Pulmonary artery endothelial cell (primary cell): ENCODE measurements around the gene TROAP. TPM values are rescaled to one million over a fixed set of nuclear protein-coding genes. Genes with fewer than 3 reads are reported as not detected.
"Not testable (repeated sequence)": the region's sequence is repeated elsewhere in the genome, so short reads cannot be mapped to it uniquely, and the experiment has no call there.

Experiments
- DNase-seq: peaks from one replicate; pipeline ENCODE4 v3.0.0-alpha.2; 2011; ENCODE audit warnings: low read depth, low spot score
- total RNA-seq: library from RNA; depleted of rRNA; stranded (reverse); fragments of >200 nt; gene quantifications from 2 replicates; pipeline ENCODE4 v1.2.3, GENCODE V29; 2014

Gene TROAP
- total RNA-seq, 1 donor from 2014 or later, result 16.9 TPM

- peak; percentile 81 for DNase-seq
Observed at GRCh38 chr12:49366652-49367380, 43.8 kb downstream of the TROAP start.

- no peak for DNase-seq
Observed at GRCh38 chr12:49367381-49368239, 44.6 kb downstream of the TROAP start, which contains the start of gene SPATS2. SPATS2 (plus strand) TSS chr12:49367462; CDS start chr12:49461013, 93,551 bp downstream.

GRCh38 chr12:49368240-49368600 lies 45.2 kb downstream of the TROAP start:
- DNase-seq, result no peak

GRCh38 chr12:49369411-49370145 lies 46.5 kb downstream of the TROAP start:
- DNase-seq, result no peak

GRCh38 chr12:49370539-49370938 lies 47.5 kb downstream of the TROAP start:
- DNase-seq, result no peak

- DNase-seq, result no peak
Observed at GRCh38 chr12:49375406-49375805, 52.4 kb downstream of the TROAP start.

- no peak for DNase-seq
Observed at GRCh38 chr12:49377386-49377785, 54.3 kb downstream of the TROAP start.

- not testable (repeated sequence) for DNase-seq
Observed at GRCh38 chr12:49380184-49380583, 57.1 kb downstream of the TROAP start.

Other genes starting within 250 kb of the TROAP start
- 5.8 and 18.8 TPM in 2 replicates for gene DHH, start 228.5 kb upstream of the TROAP start, total RNA-seq
- 69.8 and 73.5 TPM in 2 replicates for gene LMBR1L, start 212.4 kb upstream of the TROAP start, total RNA-seq
- gene TUBA1B, start 191.9 kb upstream of the TROAP start, total RNA-seq, result 2,136 and 3,345 TPM in 2 replicates
- gene TUBA1A, start 134.2 kb upstream of the TROAP start, total RNA-seq, result 1,067 and 1,186 TPM in 2 replicates
- gene TUBA1C, start 58.2 kb upstream of the TROAP start, total RNA-seq, result 419 and 740 TPM in 2 replicates
- 0.26 and 0.53 TPM in 2 replicates for gene PRPH, start 28.1 kb upstream of the TROAP start, total RNA-seq
- 0.04 and 0.13 TPM in 2 replicates for gene C1QL4, start 13.9 kb downstream of the TROAP start, total RNA-seq
- 0.79 and 0.85 TPM in 2 replicates for gene DNAJC22, start 23.6 kb downstream of the TROAP start, total RNA-seq
- gene SPATS2, start 44.2 kb downstream of the TROAP start, total RNA-seq, result 44.5 and 45.5 TPM in 2 replicates
- gene KCNH3, start 215.8 kb downstream of the TROAP start, total RNA-seq, result 0.26 and 0.28 TPM in 2 replicates
- gene MCRS1, start 244.9 kb downstream of the TROAP start, total RNA-seq, result 76.9 and 79.0 TPM in 2 replicates